HG03159 (cell line): ENCODE data around the gene MAPK8IP3.

Experiments
- ATAC-seq: cut with Tn5 transposase; IDR thresholded peaks from one replicate; pipeline ENCODE4 v1.9.1; 2021; ENCODE audit warnings: mild to moderate bottlenecking, moderate library complexity; ENCODE audit not compliant: unreplicated experiment

MAPK8IP3 gene, protein sequence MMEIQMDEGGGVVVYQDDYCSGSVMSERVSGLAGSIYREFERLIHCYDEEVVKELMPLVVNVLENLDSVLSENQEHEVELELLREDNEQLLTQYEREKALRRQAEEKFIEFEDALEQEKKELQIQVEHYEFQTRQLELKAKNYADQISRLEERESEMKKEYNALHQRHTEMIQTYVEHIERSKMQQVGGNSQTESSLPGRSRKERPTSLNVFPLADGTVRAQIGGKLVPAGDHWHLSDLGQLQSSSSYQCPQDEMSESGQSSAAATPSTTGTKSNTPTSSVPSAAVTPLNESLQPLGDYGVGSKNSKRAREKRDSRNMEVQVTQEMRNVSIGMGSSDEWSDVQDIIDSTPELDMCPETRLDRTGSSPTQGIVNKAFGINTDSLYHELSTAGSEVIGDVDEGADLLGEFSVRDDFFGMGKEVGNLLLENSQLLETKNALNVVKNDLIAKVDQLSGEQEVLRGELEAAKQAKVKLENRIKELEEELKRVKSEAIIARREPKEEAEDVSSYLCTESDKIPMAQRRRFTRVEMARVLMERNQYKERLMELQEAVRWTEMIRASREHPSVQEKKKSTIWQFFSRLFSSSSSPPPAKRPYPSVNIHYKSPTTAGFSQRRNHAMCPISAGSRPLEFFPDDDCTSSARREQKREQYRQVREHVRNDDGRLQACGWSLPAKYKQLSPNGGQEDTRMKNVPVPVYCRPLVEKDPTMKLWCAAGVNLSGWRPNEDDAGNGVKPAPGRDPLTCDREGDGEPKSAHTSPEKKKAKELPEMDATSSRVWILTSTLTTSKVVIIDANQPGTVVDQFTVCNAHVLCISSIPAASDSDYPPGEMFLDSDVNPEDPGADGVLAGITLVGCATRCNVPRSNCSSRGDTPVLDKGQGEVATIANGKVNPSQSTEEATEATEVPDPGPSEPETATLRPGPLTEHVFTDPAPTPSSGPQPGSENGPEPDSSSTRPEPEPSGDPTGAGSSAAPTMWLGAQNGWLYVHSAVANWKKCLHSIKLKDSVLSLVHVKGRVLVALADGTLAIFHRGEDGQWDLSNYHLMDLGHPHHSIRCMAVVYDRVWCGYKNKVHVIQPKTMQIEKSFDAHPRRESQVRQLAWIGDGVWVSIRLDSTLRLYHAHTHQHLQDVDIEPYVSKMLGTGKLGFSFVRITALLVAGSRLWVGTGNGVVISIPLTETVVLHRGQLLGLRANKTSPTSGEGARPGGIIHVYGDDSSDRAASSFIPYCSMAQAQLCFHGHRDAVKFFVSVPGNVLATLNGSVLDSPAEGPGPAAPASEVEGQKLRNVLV (N-terminal part only)

DNA sequence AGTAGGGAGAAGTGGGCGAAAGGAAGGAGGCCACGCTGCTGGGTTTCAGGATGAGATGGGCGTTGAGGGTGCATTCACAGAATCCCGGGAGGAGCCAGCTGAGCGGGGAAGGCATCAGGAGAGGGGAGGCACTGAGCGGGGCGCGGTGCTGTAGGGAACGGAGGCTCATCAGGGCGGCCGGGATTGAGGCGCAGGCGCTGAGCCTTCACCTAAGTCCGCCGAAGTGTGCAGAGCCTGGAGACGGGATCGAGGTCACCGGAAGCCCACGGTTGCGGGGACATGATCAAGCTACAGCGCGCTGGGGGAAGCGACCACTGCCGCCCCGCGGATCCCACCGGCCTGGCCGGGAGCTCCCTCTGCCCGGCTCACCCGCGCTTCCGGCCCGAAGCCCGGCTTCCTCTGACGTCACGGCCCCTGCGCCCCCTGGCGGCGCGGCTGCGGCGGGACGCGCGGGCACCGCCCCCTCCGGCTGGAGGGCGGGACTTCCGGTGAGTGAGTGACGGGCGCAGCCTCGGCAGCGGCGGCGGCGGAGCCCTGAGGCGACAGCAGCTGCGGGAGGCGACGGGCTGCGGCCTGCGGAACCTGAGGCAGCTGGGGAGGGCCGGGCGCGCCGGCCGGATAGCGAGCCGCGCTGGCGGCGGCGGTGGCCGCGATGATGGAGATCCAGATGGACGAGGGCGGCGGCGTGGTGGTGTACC is at the start of gene MAPK8IP3:
Gene MAPK8IP3, plus strand, starts transcription at position 508 of the 698 bp plus-strand sequence. Its CDS starts 145 bp downstream, at position 653.
- peak; percentile 87 for ATAC-seq

- no peak for ATAC-seq
These were observed 49.0 kb upstream of the MAPK8IP3 start for GRCh38 chr16:1656808-1657617.

- ATAC-seq = no peak
These were observed 48.2 kb upstream of the MAPK8IP3 start for GRCh38 chr16:1657841-1658240.

DNA sequence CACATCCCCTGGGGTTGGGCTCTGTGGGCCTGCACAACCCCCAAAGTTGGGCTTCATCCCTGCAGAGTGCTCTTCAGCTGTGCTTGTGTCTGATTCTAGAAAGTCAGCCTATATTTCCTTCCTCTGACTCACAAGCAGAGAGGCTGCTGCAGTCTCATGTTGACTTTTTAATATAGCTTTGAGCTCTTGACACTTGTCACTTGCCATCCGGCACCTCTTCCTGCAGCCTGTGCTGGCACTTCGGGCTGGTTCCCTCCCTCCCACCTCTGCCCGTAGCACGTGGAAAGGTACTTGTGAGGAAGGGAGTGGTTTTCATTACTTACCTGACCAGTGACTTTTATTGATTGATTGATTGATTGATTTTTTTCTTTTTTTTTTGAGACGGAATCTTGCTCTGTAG is 47.0 kb upstream of the MAPK8IP3 start:
- ATAC-seq = no peak

DNA sequence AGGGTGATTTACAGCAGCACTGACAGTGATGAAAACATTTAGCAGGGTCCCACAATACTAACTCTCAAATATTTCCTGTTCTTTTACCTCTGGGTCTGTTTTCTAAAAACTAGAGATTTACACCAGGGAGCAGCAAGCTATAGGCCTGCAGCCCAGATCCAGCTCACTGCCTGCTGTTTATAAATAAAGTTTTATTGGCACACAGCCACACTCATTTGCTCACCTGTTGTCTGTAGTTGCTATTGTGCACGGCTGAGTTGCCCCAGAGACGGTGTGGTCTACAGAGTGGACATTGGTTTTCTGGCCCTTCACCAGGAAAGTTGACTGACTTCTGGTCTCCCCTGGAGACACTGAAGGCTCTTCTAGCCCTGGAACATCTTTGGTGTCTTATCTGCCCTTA is 44.2 kb upstream of the MAPK8IP3 start:
- ATAC-seq = no peak

- ATAC-seq = no peak
These were observed 43.5 kb upstream of the MAPK8IP3 start for GRCh38 chr16:1662543-1662942.

- no peak for ATAC-seq
These were observed 40.2 kb upstream of the MAPK8IP3 start for GRCh38 chr16:1665829-1666228.

GRCh38 chr16:1666316-1666715 is 39.7 kb upstream of the MAPK8IP3 start:
- ATAC-seq = no peak

GRCh38 chr16:1667271-1667670 is 38.7 kb upstream of the MAPK8IP3 start:
- ATAC-seq = no peak

DNA sequence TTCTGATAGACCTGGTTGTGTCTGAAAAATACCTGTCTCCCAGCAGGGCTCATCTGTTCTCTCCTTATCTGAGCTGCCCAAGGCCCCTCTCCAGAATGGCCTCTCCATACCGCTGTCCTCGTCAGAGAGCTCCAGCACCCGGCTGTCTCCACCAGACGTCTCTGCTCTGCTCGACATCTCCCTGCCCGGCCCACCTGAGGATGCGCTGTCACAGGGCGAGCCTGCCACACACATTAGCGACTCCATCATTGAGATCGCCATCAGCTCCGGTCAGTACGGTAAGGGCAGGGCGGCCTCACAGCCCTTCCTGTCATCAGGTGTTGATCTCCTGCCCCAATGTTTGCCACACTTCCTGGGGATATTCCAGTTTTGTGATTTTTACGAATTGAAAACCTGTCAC is 38.1 kb upstream of the MAPK8IP3 start:
- ATAC-seq = no peak

- no peak for ATAC-seq
These were observed 37.2 kb upstream of the MAPK8IP3 start for GRCh38 chr16:1668612-1669319.

DNA sequence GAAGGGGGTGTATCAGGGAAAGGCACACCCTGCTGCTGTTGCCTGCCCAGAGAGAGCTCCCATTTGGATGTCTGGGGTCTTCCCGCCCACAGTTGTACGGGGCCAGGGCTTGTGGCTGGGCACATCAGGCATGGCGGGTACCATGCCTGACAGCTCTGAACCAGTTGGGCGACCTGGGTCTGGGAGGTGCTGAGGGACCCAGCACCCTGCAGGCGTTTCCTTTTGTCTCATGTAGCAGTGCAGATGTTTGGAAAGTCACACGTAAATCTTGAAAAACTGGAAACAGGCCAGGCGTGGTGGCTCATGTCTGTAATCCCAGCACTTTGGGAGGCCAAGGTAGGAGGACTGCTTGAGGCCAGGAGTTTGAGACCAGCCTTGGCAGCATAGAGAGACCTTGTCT is 36.3 kb upstream of the MAPK8IP3 start:
- ATAC-seq = no peak

DNA sequence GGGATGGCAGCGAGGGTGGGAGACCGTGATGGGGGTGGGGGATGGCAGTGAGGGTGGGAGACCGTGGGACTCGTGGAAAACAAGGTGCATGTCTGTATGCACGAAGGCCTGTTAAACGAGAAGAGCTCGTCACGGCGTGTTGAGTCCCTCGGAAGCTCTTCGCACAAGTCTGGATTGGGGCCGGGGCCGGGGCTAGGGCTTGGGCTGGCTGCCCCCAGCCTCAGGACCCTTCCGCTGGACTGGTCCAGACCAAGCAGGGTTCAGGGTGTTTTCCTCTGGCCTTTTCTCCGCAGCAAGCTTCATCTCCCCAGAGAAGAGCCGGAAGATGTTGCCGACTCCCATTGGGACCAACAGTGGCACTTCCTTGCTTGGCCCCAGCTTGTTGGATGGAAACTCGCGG is 35.6 kb upstream of the MAPK8IP3 start:
- no peak for ATAC-seq

DNA sequence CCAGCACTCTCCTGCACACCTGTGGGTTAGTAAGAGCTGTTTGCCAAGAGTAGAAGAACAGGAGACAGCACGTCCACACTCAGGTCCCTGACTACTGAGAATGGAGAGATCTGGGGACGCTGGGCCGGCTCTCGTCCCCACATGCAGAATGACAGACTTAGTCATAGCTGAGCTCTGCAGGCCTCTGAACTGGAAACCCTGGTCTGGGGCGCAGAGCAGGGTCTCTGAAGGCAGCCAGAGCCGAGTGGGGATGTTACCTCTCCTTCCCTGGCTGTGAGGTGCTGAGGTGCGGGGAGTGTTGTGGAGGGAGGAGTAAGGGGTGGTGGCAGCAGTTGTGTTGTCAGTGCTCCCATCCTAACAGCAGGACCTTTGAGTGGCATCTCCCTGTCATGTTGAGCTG is 35.1 kb upstream of the MAPK8IP3 start:
- no peak for ATAC-seq

DNA sequence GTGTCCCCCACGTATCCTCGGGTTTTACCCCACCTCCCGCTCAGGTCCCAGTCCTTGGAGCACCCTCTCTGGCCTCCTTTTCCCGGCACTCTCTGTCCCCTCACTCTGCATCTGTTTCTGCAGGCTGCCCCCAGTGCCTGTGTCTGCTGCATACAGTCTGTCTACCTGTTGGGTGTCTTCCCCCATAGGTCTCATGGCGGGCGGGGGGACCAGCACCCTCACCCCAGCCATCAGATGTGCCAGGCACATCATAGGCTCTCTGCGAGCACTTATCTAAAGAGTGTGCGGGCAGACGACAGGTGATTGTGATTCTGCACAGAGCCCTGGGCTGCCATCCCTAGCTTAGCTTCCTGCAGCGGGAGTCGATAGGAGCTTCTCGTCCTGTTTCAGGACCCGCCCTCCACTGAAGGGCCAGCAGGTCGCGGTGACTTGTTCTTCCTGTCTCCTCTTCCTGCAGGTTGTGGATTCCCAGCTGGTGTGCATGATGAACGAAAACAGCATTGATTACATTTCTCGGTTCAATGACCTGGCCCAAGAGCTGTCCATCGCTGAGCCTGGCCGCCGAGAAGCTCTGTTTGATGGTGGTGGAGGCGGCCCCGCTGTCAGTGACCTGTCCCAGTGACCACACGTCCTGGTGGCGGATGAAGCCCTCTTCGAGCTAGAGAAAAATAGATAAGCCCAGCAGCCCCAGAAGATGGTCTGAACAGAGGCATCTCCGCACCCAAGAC is 32.4 kb upstream of the MAPK8IP3 start:
- ATAC-seq = no peak

DNA sequence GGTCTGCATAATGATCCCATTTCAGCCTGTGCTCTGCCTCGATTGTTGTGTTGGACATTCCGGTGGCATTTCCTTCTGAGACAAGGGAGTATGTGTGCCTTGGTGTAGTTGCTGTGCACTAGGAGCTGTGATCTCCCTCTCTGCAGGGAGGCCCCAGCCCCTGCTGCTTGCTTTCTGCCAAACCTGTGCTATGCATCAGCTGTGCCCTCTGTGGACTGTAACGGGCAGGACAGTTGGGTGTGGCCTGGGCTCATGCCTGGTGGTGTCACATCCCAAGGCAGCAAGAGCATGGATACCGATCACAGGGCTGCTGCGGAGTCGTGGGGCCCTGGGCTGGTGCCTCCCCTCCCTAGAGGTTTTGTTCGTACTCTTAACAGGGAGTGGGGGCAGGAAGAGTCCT is 31.7 kb upstream of the MAPK8IP3 start:
- ATAC-seq = no peak

DNA sequence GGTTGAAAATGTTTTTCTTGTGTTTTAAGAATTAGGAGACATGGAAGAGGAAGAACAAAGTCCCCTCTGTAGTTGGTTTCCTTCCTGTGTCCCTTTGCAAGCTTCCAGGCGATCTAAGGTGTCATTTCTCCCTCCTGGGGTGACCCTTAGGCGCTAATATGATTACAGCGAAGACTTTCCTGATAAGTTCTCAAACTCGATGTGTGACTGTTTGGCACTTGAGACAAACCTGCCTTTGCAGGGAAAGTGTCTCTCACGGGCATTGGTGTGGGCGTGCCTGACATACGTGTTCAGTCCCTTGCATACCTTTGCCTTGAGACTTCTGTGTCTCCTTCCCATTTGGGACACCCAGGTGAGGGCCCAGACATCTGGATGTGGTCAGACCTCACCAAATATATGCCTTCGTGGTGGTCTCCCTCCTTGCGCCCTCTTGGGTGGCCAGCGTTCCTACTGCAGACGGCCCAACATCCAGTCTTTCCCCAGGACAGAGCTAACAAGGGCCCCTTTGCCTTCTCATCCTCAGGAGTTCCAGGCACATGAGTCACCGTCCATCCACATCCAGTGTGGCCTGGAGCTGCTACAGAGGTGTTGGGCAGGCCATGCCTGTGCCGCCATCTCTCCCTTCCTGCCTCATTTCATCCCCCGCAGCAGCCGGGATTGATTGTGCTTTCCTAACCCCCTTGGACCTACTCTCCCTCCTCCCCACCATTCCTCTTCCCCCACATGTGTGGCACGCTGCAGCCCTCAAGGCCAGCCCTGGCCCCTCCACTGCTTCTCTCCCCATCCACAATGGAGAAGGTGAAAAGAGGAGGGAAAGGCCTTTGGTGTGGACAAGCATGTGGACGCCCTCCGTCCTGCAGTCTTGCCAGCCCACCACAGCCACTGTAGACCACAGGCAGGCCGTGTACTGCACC is 31.0 kb upstream of the MAPK8IP3 start:
- no peak for ATAC-seq
